GM19455 (cell line): ENCODE data around the gene RAPGEF5.

Experiments used
- ATAC-seq: cut with Tn5 transposase; IDR thresholded peaks from one replicate; pipeline ENCODE4 v1.9.1; 2021; ENCODE audit not compliant: unreplicated experiment

Gene RAPGEF5

GRCh38 chr7:22167482-22167881 lies 189.5 kb downstream of the RAPGEF5 start:
- no peak for ATAC-seq

- ATAC-seq, result no peak
Measured at GRCh38 chr7:22166928-22167327, 190.0 kb downstream of the RAPGEF5 start.

GRCh38 chr7:22159341-22159740 lies 197.6 kb downstream of the RAPGEF5 start:
- ATAC-seq, result no peak

GRCh38 chr7:22157552-22157951 lies 199.4 kb downstream of the RAPGEF5 start:
- no peak for ATAC-seq

GRCh38 chr7:22156205-22156604 lies 200.7 kb downstream of the RAPGEF5 start:
- ATAC-seq, result no peak

GRCh38 chr7:22154143-22154529 lies 202.8 kb downstream of the RAPGEF5 start:
- no peak for ATAC-seq

GRCh38 chr7:22153432-22154142 lies 203.4 kb downstream of the RAPGEF5 start:
- ATAC-seq, result no peak

- ATAC-seq, result no peak
Measured at GRCh38 chr7:22152690-22153089, 204.3 kb downstream of the RAPGEF5 start.

GRCh38 chr7:22151901-22152300 lies 205.1 kb downstream of the RAPGEF5 start:
- no peak for ATAC-seq

GRCh38 chr7:22150221-22150620 lies 206.7 kb downstream of the RAPGEF5 start:
- ATAC-seq, result no peak

- no peak for ATAC-seq
Measured at GRCh38 chr7:22147868-22148267, 209.1 kb downstream of the RAPGEF5 start.

GRCh38 chr7:22146961-22147512 lies 209.9 kb downstream of the RAPGEF5 start:
- no peak for ATAC-seq

GRCh38 chr7:22144950-22145349 lies 212.0 kb downstream of the RAPGEF5 start:
- no peak for ATAC-seq

GRCh38 chr7:22143491-22143890 lies 213.5 kb downstream of the RAPGEF5 start:
- no peak for ATAC-seq

- ATAC-seq, result no peak
Measured at GRCh38 chr7:22142572-22142971, 214.4 kb downstream of the RAPGEF5 start.

- ATAC-seq, result no peak
Measured at GRCh38 chr7:22141355-22141754, 215.6 kb downstream of the RAPGEF5 start.

GRCh38 chr7:22140578-22140977 lies 216.4 kb downstream of the RAPGEF5 start:
- ATAC-seq, result no peak

- no peak for ATAC-seq
Measured at GRCh38 chr7:22138886-22139285, 218.1 kb downstream of the RAPGEF5 start.

- ATAC-seq, result no peak
Measured at GRCh38 chr7:22138106-22138505, 218.8 kb downstream of the RAPGEF5 start.

- ATAC-seq, result no peak
Measured at GRCh38 chr7:22137466-22137865, 219.5 kb downstream of the RAPGEF5 start.

GRCh38 chr7:22137026-22137425 lies 219.9 kb downstream of the RAPGEF5 start:
- no peak for ATAC-seq

GRCh38 chr7:22129819-22130580 lies 227.0 kb downstream of the RAPGEF5 start:
- no peak for ATAC-seq
